ENCODE results near the gene MAP1LC3B2. TPM values are rescaled to one million over a fixed set of nuclear protein-coding genes. Genes with fewer than 3 reads are reported as not detected.

Gene MAP1LC3B2
- polyA plus RNA-seq, 1 experiment, result 3.8 TPM

GRCh38 chr12:116552773-116553373 lies 6.3 kb upstream of the MAP1LC3B2 start:
- no peak for DNase-seq (ENCODE audit: low read depth, low spot score)
- H3K9me3 ChIP-seq (ENCODE audit: control insufficient read depth, insufficient read depth, low read length), result no peaks in the 10 kb centered on the region; the same call in 1 of the 2 replicates
- ChIA-PET POLR2A (no interaction called here), CTCF (no interaction called here)
- no peak overlapping the region for H3K27ac ChIP-seq (ENCODE audit: low read depth, low read length)
- H3K4me3 ChIP-seq (ENCODE audit: low read depth, low read length), result no peak overlapping the region
- TF ChIP-seq CTCF (IDR thresholded peaks at IDR 0.05; ENCODE audit: low read depth, low read length), result no peak
- no peaks in the 10 kb centered on the region for H3K27me3 ChIP-seq (ENCODE audit: control insufficient read depth, insufficient read depth, low read length)

- ChIA-PET CTCF (no interaction called here), POLR2A (interaction anchor here (0.6 kb wide), 1 partner anchor 21 kb away, joined by 4 read pairs; no protein-coding TSS in a partner anchor)
- H3K27me3 ChIP-seq (ENCODE audit: control insufficient read depth, insufficient read depth, low read length), result no peaks in the 10 kb centered on the region
- no peak overlapping the region for H3K27ac ChIP-seq (ENCODE audit: low read depth, low read length)
- no peak overlapping the region for H3K4me3 ChIP-seq (ENCODE audit: low read depth, low read length)
- no peak for DNase-seq (ENCODE audit: low read depth, low spot score)
- no peak for TF ChIP-seq CTCF (IDR thresholded peaks at IDR 0.05; ENCODE audit: low read depth, low read length)
- H3K9me3 ChIP-seq (ENCODE audit: control insufficient read depth, insufficient read depth, low read length), result no peaks in the 10 kb centered on the region; the same call in 1 of the 2 replicates
These were observed 2.7 kb upstream of the MAP1LC3B2 start for GRCh38 chr12:116556356-116556952.

GRCh38 chr12:116556964-116557698 lies 2.0 kb upstream of the MAP1LC3B2 start:
- H3K9me3 ChIP-seq (ENCODE audit: control insufficient read depth, insufficient read depth, low read length), result no peaks in the 10 kb centered on the region; the same call in 1 of the 2 replicates
- CTCF ChIA-PET, result no interaction called here
- DNase-seq (ENCODE audit: low read depth, low spot score), result no peak
- POLR2A ChIA-PET, result interaction anchor here (0.6 kb wide), 1 partner anchor 22 kb away, joined by 4 read pairs; no protein-coding TSS in a partner anchor
- H3K27me3 ChIP-seq (ENCODE audit: control insufficient read depth, insufficient read depth, low read length), result no peaks in the 10 kb centered on the region
- H3K4me3 ChIP-seq (ENCODE audit: low read depth, low read length), result no peak overlapping the region
- H3K27ac ChIP-seq (ENCODE audit: low read depth, low read length), result no peak overlapping the region
- TF ChIP-seq CTCF (IDR thresholded peaks at IDR 0.05; ENCODE audit: low read depth, low read length), result no peak

- ChIA-PET POLR2A (no interaction called here), CTCF (no interaction called here)
- no peak overlapping the region for H3K4me3 ChIP-seq (ENCODE audit: low read depth, low read length)
- H3K9me3 ChIP-seq (ENCODE audit: control insufficient read depth, insufficient read depth, low read length), result no peaks in the 10 kb centered on the region; the same call in 1 of the 2 replicates
- TF ChIP-seq CTCF (IDR thresholded peaks at IDR 0.05; ENCODE audit: low read depth, low read length), result no peak
- no peak overlapping the region for H3K27ac ChIP-seq (ENCODE audit: low read depth, low read length)
- no peak for DNase-seq (ENCODE audit: low read depth, low spot score)
- no peaks in the 10 kb centered on the region for H3K27me3 ChIP-seq (ENCODE audit: control insufficient read depth, insufficient read depth, low read length)
These were observed 660 bp upstream of the MAP1LC3B2 start for GRCh38 chr12:116558280-116559161.

All from AG04450 (cell line).